OCI-LY7 (cell line): ENCODE measurements around the gene DNMT3A.

ENCODE experiments used
- EZH2phosphoT487 ChIP-seq: fragments of 200-600 bp; sonication (generic); IDR thresholded peaks from 2 replicates; pipeline ENCODE4 v1.6.1; 2018; ENCODE audit warnings: low read depth, borderline replicate concordance, mild to moderate bottlenecking, mixed run types, antibody characterized with exemption, low read length, moderate library complexity, mixed read lengths
- TF ChIP-seq, protein P1 (sequence below): fragments of 200-600 bp; sonication (generic); conservative IDR thresholded peaks from 2 replicates; pipeline ENCODE4 v1.5.1; 2014; ENCODE audit warnings: mild to moderate bottlenecking, antibody characterized with exemption, low read length, moderate library complexity, mixed read lengths

DNA sequence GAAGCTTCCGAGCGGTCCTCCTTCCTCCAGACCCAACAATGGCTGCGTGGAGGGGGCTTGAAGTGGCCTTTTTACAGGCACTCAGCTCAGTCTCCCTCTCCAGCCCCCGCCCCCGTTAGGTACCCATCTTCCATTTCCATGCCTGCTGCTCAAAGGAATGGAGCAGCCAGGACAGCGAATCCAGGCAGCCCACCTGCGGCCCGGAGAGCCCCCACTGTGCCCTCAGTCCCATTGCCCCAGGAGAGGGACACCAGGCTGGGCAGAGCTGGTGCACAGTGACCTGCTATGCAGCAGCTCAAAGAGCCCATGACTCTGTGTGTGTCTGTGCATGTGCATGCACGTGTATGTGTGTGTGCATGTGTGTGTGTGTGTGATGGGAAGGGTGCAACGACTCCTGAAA, 162.7 kb downstream of the DNMT3A start:
- TF ChIP-seq, protein P1, sequence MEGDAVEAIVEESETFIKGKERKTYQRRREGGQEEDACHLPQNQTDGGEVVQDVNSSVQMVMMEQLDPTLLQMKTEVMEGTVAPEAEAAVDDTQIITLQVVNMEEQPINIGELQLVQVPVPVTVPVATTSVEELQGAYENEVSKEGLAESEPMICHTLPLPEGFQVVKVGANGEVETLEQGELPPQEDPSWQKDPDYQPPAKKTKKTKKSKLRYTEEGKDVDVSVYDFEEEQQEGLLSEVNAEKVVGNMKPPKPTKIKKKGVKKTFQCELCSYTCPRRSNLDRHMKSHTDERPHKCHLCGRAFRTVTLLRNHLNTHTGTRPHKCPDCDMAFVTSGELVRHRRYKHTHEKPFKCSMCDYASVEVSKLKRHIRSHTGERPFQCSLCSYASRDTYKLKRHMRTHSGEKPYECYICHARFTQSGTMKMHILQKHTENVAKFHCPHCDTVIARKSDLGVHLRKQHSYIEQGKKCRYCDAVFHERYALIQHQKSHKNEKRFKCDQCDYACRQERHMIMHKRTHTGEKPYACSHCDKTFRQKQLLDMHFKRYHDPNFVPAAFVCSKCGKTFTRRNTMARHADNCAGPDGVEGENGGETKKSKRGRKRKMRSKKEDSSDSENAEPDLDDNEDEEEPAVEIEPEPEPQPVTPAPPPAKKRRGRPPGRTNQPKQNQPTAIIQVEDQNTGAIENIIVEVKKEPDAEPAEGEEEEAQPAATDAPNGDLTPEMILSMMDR = no peak
- no peak for TF ChIP-seq EZH2phosphoT487
